ENCODE measurements around the gene ASXL3. TPM values are rescaled to one million over a fixed set of nuclear protein-coding genes. Genes with fewer than 3 reads are reported as not detected.

Gene ASXL3
- total RNA-seq, 1 experiment from 2014 or later, result not detected

GRCh38 chr18:33676593-33676992 lies 98.6 kb downstream of the ASXL3 start:
- Histone ChIP-seq H3K4me2 (ENCODE audit: low read length) (no peak overlapping the region), H2AFZ (ENCODE audit: low read depth, low read length, poor library complexity, severe bottlenecking) (no peak overlapping the region), H3K79me2 (ENCODE audit: insufficient read depth, low read length) (no peaks in the 10 kb centered on the region), H3K9me3 (ENCODE audit: control insufficient read depth in 1 of 2, insufficient read depth in 1 of 2, low read depth in 1 of 2, low read length in 2 of 2) (peaks cover 10 to 14% of the 10 kb centered on the region in 2 experiments; a peak in 2 of 4 replicates), H3K4me1 (ENCODE audit: control insufficient read depth in 1 of 2, insufficient read depth in 2 of 2, low read length in 2 of 2) (no peaks in the 10 kb centered on the region), H3K27ac (ENCODE audit: low read depth, low read length) (no peak overlapping the region), H3K9ac (ENCODE audit: low read length) (no peak overlapping the region), H3K9me2 (ENCODE audit: insufficient read depth) (no peaks in the 10 kb centered on the region), H3K36me3 (ENCODE audit: control insufficient read depth in 1 of 2, insufficient read depth in 2 of 2, low read length in 2 of 2) (no peaks in the 10 kb centered on the region), H3K27me3 (ENCODE audit: insufficient read depth, low read length) (no peaks in the 10 kb centered on the region), H3K4me3 (replicated peaks in 1 of 2; ENCODE audit: low read depth in 1 of 2, low read length in 2 of 2) (no peak overlapping the region), H4K20me1 (ENCODE audit: insufficient read depth) (no peaks in the 10 kb centered on the region)
- ChIA-PET CTCF (no interaction called here), RAD21 (ENCODE audit: low non-redundant PET in 1 of 2, low total read pairs in 2 of 2, uncharacterized antibody in 2 of 2, unreplicated experiment in 2 of 2) (no interaction called here), POLR2A (no interaction called here)
- DNase-seq (ENCODE audit: low read depth, low spot score), result no peak
- BruUV-seq (replicated peaks), result no TSS peak
- intact Hi-C loops (cut with micrococcal nuclease), result no loop called here
- no peak for ATAC-seq
- TF ChIP-seq POLR2AphosphoS5 (IDR thresholded peaks at IDR 0.05; ENCODE audit: low read depth, low read length), result no peak
- no peak for TF ChIP-seq ZBTB33 (IDR thresholded peaks at IDR 0.05; ENCODE audit: extremely low read depth, insufficient replicate concordance, low read length)
- no peak for TF ChIP-seq RAD21 (IDR thresholded peaks at IDR 0.05; ENCODE audit: low read depth)
- TF ChIP-seq YY1 (IDR thresholded peaks at IDR 0.05; ENCODE audit: extremely low read depth, insufficient replicate concordance, low read depth, low read length), result no peak
- TF ChIP-seq CBX3 (IDR thresholded peaks at IDR 0.05; ENCODE audit: low read depth), result no peak
- no peak for TF ChIP-seq EZH2phosphoT487 (IDR thresholded peaks at IDR 0.05; ENCODE audit: borderline replicate concordance)
- TF ChIP-seq SP1 (IDR thresholded peaks at IDR 0.05; ENCODE audit: low read depth), result no peak
- TF ChIP-seq JUND (IDR thresholded peaks at IDR 0.05), result no peak
- no peak for TF ChIP-seq FOSL1 (IDR thresholded peaks at IDR 0.05; ENCODE audit: low read depth)
- TF ChIP-seq ATF3 (IDR thresholded peaks at IDR 0.05), result no peak
- no peak for TF ChIP-seq ZNF274 (IDR thresholded peaks at IDR 0.05; ENCODE audit: low read depth, low read length)
- no peak for TF ChIP-seq SRF (IDR thresholded peaks at IDR 0.05; ENCODE audit: low read depth)
- no peak for TF ChIP-seq EGR1 (IDR thresholded peaks at IDR 0.05; ENCODE audit: low read depth)
- no peak for TF ChIP-seq POLR2A (IDR thresholded peaks at IDR 0.05; ENCODE audit: borderline replicate concordance, extremely low read depth, insufficient read depth, insufficient read length)
- no peak for TF ChIP-seq CEBPB (IDR thresholded peaks at IDR 0.05; ENCODE audit: low read depth)
- TF ChIP-seq REST (IDR thresholded peaks at IDR 0.05; ENCODE audit: low read depth), result no peak
- TF ChIP-seq, protein P1, sequence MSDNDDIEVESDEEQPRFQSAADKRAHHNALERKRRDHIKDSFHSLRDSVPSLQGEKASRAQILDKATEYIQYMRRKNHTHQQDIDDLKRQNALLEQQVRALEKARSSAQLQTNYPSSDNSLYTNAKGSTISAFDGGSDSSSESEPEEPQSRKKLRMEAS (IDR thresholded peaks at IDR 0.05), result no peak
- no peak for TF ChIP-seq SIN3A (IDR thresholded peaks at IDR 0.05; ENCODE audit: low read depth)

Data from HCT116 (cell line).